ENCODE data around the gene LACTBL1.
"Not testable (repeated sequence)": the region's sequence is repeated elsewhere in the genome, so short reads cannot be mapped to it uniquely, and the experiment has no call there.

The LACTBL1 gene

GRCh38 chr1:23000133-23000532 lies 27.5 kb upstream of the LACTBL1 start:
- not testable (repeated sequence) for H3K9me3 Mint-ChIP-seq; ATAC-seq (ENCODE audit: low read depth); H3K4me1 Mint-ChIP-seq; H3K27me3 Mint-ChIP-seq; H3K36me3 Mint-ChIP-seq; H3K27ac Mint-ChIP-seq; H3K4me3 Mint-ChIP-seq; DNase-seq (ENCODE audit: low spot score in 2 of 2)

GRCh38 chr1:22997528-22997927 lies 24.9 kb upstream of the LACTBL1 start:
- H3K27me3 Mint-ChIP-seq; H3K9me3 Mint-ChIP-seq; H3K4me3 Mint-ChIP-seq; ATAC-seq (ENCODE audit: low read depth); DNase-seq (ENCODE audit: low spot score in 2 of 2); H3K4me1 Mint-ChIP-seq; H3K36me3 Mint-ChIP-seq; H3K27ac Mint-ChIP-seq: not testable (repeated sequence)

- ATAC-seq (ENCODE audit: low read depth) = no peak
- no peaks in the 10 kb centered on the region for H3K9me3 Mint-ChIP-seq
- DNase-seq (ENCODE audit: low spot score in 2 of 2) = no peak
- H3K4me1 Mint-ChIP-seq = no peaks in the 10 kb centered on the region
- no peak overlapping the region for H3K27ac Mint-ChIP-seq
- H3K4me3 Mint-ChIP-seq = no peak overlapping the region
- no peaks in the 10 kb centered on the region for H3K27me3 Mint-ChIP-seq
- no peaks in the 10 kb centered on the region for H3K36me3 Mint-ChIP-seq
Measured at GRCh38 chr1:22995774-22996173, 23.1 kb upstream of the LACTBL1 start.

- not testable (repeated sequence) for ATAC-seq (ENCODE audit: low read depth); H3K36me3 Mint-ChIP-seq; H3K27ac Mint-ChIP-seq; H3K27me3 Mint-ChIP-seq; H3K4me1 Mint-ChIP-seq; DNase-seq (ENCODE audit: low spot score in 2 of 2); H3K9me3 Mint-ChIP-seq; H3K4me3 Mint-ChIP-seq
Measured at GRCh38 chr1:22993220-22993795, 20.6 kb upstream of the LACTBL1 start.

- H3K4me1 Mint-ChIP-seq; H3K27me3 Mint-ChIP-seq; DNase-seq (ENCODE audit: low spot score in 2 of 2); H3K27ac Mint-ChIP-seq; H3K9me3 Mint-ChIP-seq; H3K36me3 Mint-ChIP-seq; H3K4me3 Mint-ChIP-seq; ATAC-seq (ENCODE audit: low read depth): not testable (repeated sequence)
Measured at GRCh38 chr1:22992384-22992783, 19.7 kb upstream of the LACTBL1 start.

GRCh38 chr1:22983944-22984343 lies 11.3 kb upstream of the LACTBL1 start:
- no peaks in the 10 kb centered on the region for H3K36me3 Mint-ChIP-seq
- DNase-seq (ENCODE audit: low spot score in 2 of 2) = no peak
- no peak for ATAC-seq (ENCODE audit: low read depth)
- H3K27ac Mint-ChIP-seq = no peak overlapping the region
- H3K9me3 Mint-ChIP-seq = no peaks in the 10 kb centered on the region
- no peaks in the 10 kb centered on the region for H3K4me1 Mint-ChIP-seq
- no peak overlapping the region for H3K4me3 Mint-ChIP-seq
- H3K27me3 Mint-ChIP-seq = peaks cover 5% of the 10 kb centered on the region

GRCh38 chr1:22980471-22980790 lies 7.8 kb upstream of the LACTBL1 start:
- H3K27ac Mint-ChIP-seq; H3K4me3 Mint-ChIP-seq; H3K9me3 Mint-ChIP-seq; H3K36me3 Mint-ChIP-seq; ATAC-seq (ENCODE audit: low read depth); H3K4me1 Mint-ChIP-seq; DNase-seq (ENCODE audit: low spot score in 2 of 2): not testable (repeated sequence)
- peaks cover 12% of the 10 kb centered on the region for H3K27me3 Mint-ChIP-seq

- ATAC-seq (ENCODE audit: low read depth) (no peak), DNase-seq (ENCODE audit: low spot score in 2 of 2) (no peak)
- no peaks in the 10 kb centered on the region for H3K36me3 Mint-ChIP-seq
- no peak overlapping the region for H3K4me3 Mint-ChIP-seq
- no peak overlapping the region for H3K27ac Mint-ChIP-seq
- peaks cover 12% of the 10 kb centered on the region for H3K27me3 Mint-ChIP-seq
- no peaks in the 10 kb centered on the region for H3K9me3 Mint-ChIP-seq
- peaks cover 5% of the 10 kb centered on the region for H3K4me1 Mint-ChIP-seq
Measured at GRCh38 chr1:22978299-22978698, 5.6 kb upstream of the LACTBL1 start.

GRCh38 chr1:22976461-22977243 lies 4.0 kb upstream of the LACTBL1 start:
- DNase-seq (ENCODE audit: low spot score in 2 of 2) (peak; percentile 32 to 34), ATAC-seq (ENCODE audit: low read depth) (peak; percentile 95)
- Mint-ChIP-seq H3K9me3 (no peaks in the 10 kb centered on the region), H3K4me3 (no peak overlapping the region), H3K27me3 (peaks cover 18% of the 10 kb centered on the region), H3K27ac (no peak overlapping the region), H3K4me1 (peaks cover 5% of the 10 kb centered on the region), H3K36me3 (no peaks in the 10 kb centered on the region)

- DNase-seq (ENCODE audit: low spot score in 2 of 2) (no peak), ATAC-seq (ENCODE audit: low read depth) (no peak)
- no peak overlapping the region for H3K27ac Mint-ChIP-seq
- peaks cover 5% of the 10 kb centered on the region for H3K4me1 Mint-ChIP-seq
- H3K27me3 Mint-ChIP-seq = peaks cover 20% of the 10 kb centered on the region
- no peaks in the 10 kb centered on the region for H3K9me3 Mint-ChIP-seq
- no peak overlapping the region for H3K4me3 Mint-ChIP-seq
- no peaks in the 10 kb centered on the region for H3K36me3 Mint-ChIP-seq
Measured at GRCh38 chr1:22976127-22976460, 3.4 kb upstream of the LACTBL1 start.

GRCh38 chr1:22975694-22976093 lies 3.0 kb upstream of the LACTBL1 start:
- Mint-ChIP-seq H3K4me1 (peaks cover 5% of the 10 kb centered on the region), H3K4me3 (no peak overlapping the region), H3K36me3 (no peaks in the 10 kb centered on the region), H3K27me3 (peaks cover 20% of the 10 kb centered on the region), H3K9me3 (no peaks in the 10 kb centered on the region), H3K27ac (no peak overlapping the region)
- ATAC-seq (ENCODE audit: low read depth) (no peak), DNase-seq (ENCODE audit: low spot score in 2 of 2) (no peak)

GRCh38 chr1:22971611-22972405 lies 858 bp downstream of the LACTBL1 start:
- peaks cover 30% of the 10 kb centered on the region for H3K27me3 Mint-ChIP-seq

GRCh38 chr1:22971161-22971560 lies 1.5 kb downstream of the LACTBL1 start:
- peaks cover 30% of the 10 kb centered on the region for H3K27me3 Mint-ChIP-seq
- peaks cover 6% of the 10 kb centered on the region for H3K9me3 Mint-ChIP-seq
- H3K27ac Mint-ChIP-seq = no peak overlapping the region
- H3K4me1 Mint-ChIP-seq = no peaks in the 10 kb centered on the region
- no peak overlapping the region for H3K4me3 Mint-ChIP-seq
- H3K36me3 Mint-ChIP-seq = peaks cover 6% of the 10 kb centered on the region
- DNase-seq (ENCODE audit: low spot score in 2 of 2) (no peak), ATAC-seq (ENCODE audit: low read depth) (no peak)

More at GRCh38 chr1:22971611-22972405, 858 bp downstream of the LACTBL1 start:
- Mint-ChIP-seq H3K27ac (no peak overlapping the region), H3K4me1 (peaks cover 5% of the 10 kb centered on the region), H3K4me3 (no peak overlapping the region), H3K36me3 (no peaks in the 10 kb centered on the region), H3K9me3 (no peaks in the 10 kb centered on the region)
- DNase-seq (ENCODE audit: low spot score in 2 of 2) (no peak), ATAC-seq (ENCODE audit: low read depth) (no peak)

- DNase-seq (ENCODE audit: low spot score in 2 of 2) (no peak), ATAC-seq (ENCODE audit: low read depth) (no peak)
- Mint-ChIP-seq H3K9me3 (peaks cover 8% of the 10 kb centered on the region), H3K27me3 (peaks cover 30% of the 10 kb centered on the region), H3K36me3 (peaks cover 6% of the 10 kb centered on the region), H3K4me1 (no peaks in the 10 kb centered on the region), H3K27ac (no peak overlapping the region), H3K4me3 (no peak overlapping the region)
Measured at GRCh38 chr1:22970096-22970495, 2.6 kb downstream of the LACTBL1 start.

Data from memory B cell (primary cell).